ENCODE results near the gene DDR1.
"Not testable (repeated sequence)": the region's sequence is repeated elsewhere in the genome, so short reads cannot be mapped to it uniquely, and the experiment has no call there.

The DDR1 gene

DNA sequence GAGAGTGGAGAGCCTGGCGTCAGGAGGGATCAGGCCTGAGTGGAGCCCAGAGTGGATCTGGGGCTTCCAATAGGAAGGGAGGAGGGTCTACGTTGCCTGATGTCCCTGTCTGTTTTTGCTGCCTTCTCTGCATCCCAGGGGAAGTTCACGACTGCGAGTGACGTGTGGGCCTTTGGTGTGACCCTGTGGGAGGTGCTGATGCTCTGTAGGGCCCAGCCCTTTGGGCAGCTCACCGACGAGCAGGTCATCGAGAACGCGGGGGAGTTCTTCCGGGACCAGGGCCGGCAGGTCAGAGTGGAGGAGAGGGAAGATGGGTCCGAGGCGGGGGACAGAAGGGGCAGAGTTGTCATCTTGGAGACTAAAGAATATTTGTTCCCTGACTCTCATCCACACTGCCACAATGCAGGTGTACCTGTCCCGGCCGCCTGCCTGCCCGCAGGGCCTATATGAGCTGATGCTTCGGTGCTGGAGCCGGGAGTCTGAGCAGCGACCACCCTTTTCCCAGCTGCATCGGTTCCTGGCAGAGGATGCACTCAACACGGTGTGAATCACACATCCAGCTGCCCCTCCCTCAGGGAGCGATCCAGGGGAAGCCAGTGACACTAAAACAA lies 14.5 kb downstream of the DDR1 start:
- Histone ChIP-seq H2AFZ (ENCODE audit: low read depth) (no peak overlapping the region), H3K4me2 (no peak overlapping the region), H4K20me1 (ENCODE audit: insufficient read depth) (no peaks in the 10 kb centered on the region), H3K79me2 (ENCODE audit: insufficient read depth, low read depth) (no peaks in the 10 kb centered on the region), H3K9ac (no peak overlapping the region), H3K4me3 (IDR thresholded peaks at IDR 0.05; ENCODE audit: insufficient read depth, low read depth, low read length) (no peak overlapping the region), H3K27me3 (ENCODE audit: insufficient read depth, low read depth) (peaks cover 8% of the 10 kb centered on the region; the same call in 1 of the 2 replicates), H3K4me1 (ENCODE audit: low read depth, poor library complexity, severe bottlenecking) (no peaks in the 10 kb centered on the region), H3K36me3 (ENCODE audit: insufficient read depth) (no peaks in the 10 kb centered on the region), H3K27ac (no peak overlapping the region)
- TF ChIP-seq, protein P1, sequence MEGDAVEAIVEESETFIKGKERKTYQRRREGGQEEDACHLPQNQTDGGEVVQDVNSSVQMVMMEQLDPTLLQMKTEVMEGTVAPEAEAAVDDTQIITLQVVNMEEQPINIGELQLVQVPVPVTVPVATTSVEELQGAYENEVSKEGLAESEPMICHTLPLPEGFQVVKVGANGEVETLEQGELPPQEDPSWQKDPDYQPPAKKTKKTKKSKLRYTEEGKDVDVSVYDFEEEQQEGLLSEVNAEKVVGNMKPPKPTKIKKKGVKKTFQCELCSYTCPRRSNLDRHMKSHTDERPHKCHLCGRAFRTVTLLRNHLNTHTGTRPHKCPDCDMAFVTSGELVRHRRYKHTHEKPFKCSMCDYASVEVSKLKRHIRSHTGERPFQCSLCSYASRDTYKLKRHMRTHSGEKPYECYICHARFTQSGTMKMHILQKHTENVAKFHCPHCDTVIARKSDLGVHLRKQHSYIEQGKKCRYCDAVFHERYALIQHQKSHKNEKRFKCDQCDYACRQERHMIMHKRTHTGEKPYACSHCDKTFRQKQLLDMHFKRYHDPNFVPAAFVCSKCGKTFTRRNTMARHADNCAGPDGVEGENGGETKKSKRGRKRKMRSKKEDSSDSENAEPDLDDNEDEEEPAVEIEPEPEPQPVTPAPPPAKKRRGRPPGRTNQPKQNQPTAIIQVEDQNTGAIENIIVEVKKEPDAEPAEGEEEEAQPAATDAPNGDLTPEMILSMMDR (conservative IDR thresholded peaks at IDR 0.05; ENCODE audit: low read depth, low read length), result no peak

DNA sequence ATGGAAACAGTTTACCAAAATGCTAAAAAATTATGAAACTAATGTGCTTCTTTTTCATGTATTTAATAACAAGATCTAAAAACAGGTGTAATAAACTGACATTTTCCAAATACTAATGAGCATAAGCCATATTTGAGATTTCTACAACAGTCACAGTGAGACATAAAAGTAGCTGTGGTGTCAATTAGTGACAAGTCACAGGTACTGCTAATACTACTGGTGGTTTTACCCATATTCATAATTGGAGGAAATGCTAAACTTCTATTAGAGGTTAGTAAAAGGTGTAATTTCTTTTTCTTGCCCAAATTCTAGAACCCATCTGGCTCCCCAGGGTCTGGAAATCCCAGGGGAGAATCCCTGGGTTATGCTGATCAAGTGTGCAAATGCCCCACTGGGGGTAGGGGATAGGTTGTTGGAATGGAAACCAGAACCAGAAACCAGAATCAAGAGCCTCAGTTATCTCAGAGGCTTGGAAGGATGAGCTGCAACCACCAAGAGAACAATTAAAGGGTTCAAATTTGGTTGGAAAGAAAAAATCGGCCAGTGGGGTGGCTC lies 16.6 kb downstream of the DDR1 start:
- Histone ChIP-seq H3K79me2 (ENCODE audit: insufficient read depth, low read depth) (no peaks in the 10 kb centered on the region), H2AFZ (ENCODE audit: low read depth) (no peak overlapping the region), H3K27me3 (ENCODE audit: insufficient read depth, low read depth) (no peaks in the 10 kb centered on the region), H3K4me1 (ENCODE audit: low read depth, poor library complexity, severe bottlenecking) (no peaks in the 10 kb centered on the region), H3K4me3 (IDR thresholded peaks at IDR 0.05; ENCODE audit: insufficient read depth, low read depth, low read length) (no peak overlapping the region), H3K9ac (no peak overlapping the region), H3K36me3 (ENCODE audit: insufficient read depth) (no peaks in the 10 kb centered on the region), H3K4me2 (no peak overlapping the region), H4K20me1 (ENCODE audit: insufficient read depth) (no peaks in the 10 kb centered on the region), H3K27ac (no peak overlapping the region)
- TF ChIP-seq, protein P1 (conservative IDR thresholded peaks at IDR 0.05; ENCODE audit: low read depth, low read length), result no peak

- Histone ChIP-seq H4K20me1 (ENCODE audit: insufficient read depth) (no peaks in the 10 kb centered on the region), H3K4me2 (no peak overlapping the region), H3K36me3 (ENCODE audit: insufficient read depth) (no peaks in the 10 kb centered on the region), H3K79me2 (ENCODE audit: insufficient read depth, low read depth) (no peaks in the 10 kb centered on the region), H3K27me3 (ENCODE audit: insufficient read depth, low read depth) (no peaks in the 10 kb centered on the region), H3K4me1 (ENCODE audit: low read depth, poor library complexity, severe bottlenecking) (no peaks in the 10 kb centered on the region), H3K4me3 (IDR thresholded peaks at IDR 0.05; ENCODE audit: insufficient read depth, low read depth, low read length) (no peak overlapping the region), H3K9ac (no peak overlapping the region), H2AFZ (ENCODE audit: low read depth) (no peak overlapping the region), H3K27ac (no peak overlapping the region)
- TF ChIP-seq, protein P1 (conservative IDR thresholded peaks at IDR 0.05; ENCODE audit: low read depth, low read length), result no peak
These were observed 17.1 kb downstream of the DDR1 start for GRCh38 chr6:30901436-30901835.

GRCh38 chr6:30902196-30902595 lies 17.9 kb downstream of the DDR1 start:
- not testable (repeated sequence) for H3K9ac ChIP-seq; H2AFZ ChIP-seq (ENCODE audit: low read depth); H3K4me3 ChIP-seq (IDR thresholded peaks at IDR 0.05; ENCODE audit: insufficient read depth, low read depth, low read length); H3K27ac ChIP-seq; H3K27me3 ChIP-seq (ENCODE audit: insufficient read depth, low read depth); H3K4me2 ChIP-seq; H3K36me3 ChIP-seq (ENCODE audit: insufficient read depth); H3K4me1 ChIP-seq (ENCODE audit: low read depth, poor library complexity, severe bottlenecking); H4K20me1 ChIP-seq (ENCODE audit: insufficient read depth); H3K79me2 ChIP-seq (ENCODE audit: insufficient read depth, low read depth)

DNA sequence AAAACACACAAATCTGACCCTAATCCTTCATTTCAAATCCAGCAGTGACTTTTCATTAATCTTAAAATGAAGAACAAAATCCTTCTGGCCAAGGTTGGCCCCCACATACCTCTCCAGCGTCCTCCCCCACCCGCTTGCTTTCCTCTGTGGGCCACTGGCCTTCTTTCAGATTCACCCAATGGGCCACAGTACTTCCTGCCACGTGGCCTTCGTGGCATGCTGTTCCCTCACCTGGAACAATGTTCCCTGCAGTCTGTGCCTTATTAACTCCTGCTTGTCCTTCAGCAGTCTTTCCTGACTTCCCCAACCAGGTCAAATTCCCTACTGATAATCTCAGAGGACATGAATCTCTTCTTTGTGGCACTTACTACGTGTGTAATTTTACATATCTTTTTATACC lies 18.4 kb downstream of the DDR1 start:
- no peaks in the 10 kb centered on the region for H3K36me3 ChIP-seq (ENCODE audit: insufficient read depth)
- H3K79me2 ChIP-seq (ENCODE audit: insufficient read depth, low read depth), result no peaks in the 10 kb centered on the region
- H4K20me1 ChIP-seq (ENCODE audit: insufficient read depth), result no peaks in the 10 kb centered on the region
- H3K4me2 ChIP-seq, result no peak overlapping the region
- no peaks in the 10 kb centered on the region for H3K4me1 ChIP-seq (ENCODE audit: low read depth, poor library complexity, severe bottlenecking)
- no peak overlapping the region for H3K27ac ChIP-seq
- H3K9ac ChIP-seq, result no peak overlapping the region
- H3K27me3 ChIP-seq (ENCODE audit: insufficient read depth, low read depth), result no peaks in the 10 kb centered on the region
- H2AFZ ChIP-seq (ENCODE audit: low read depth), result no peak overlapping the region
- TF ChIP-seq, protein P1 (conservative IDR thresholded peaks at IDR 0.05; ENCODE audit: low read depth, low read length), result no peak
- H3K4me3 ChIP-seq (IDR thresholded peaks at IDR 0.05; ENCODE audit: insufficient read depth, low read depth, low read length), result no peak overlapping the region
